ENCODE results near the gene KCNB1.

Gene KCNB1

DNA sequence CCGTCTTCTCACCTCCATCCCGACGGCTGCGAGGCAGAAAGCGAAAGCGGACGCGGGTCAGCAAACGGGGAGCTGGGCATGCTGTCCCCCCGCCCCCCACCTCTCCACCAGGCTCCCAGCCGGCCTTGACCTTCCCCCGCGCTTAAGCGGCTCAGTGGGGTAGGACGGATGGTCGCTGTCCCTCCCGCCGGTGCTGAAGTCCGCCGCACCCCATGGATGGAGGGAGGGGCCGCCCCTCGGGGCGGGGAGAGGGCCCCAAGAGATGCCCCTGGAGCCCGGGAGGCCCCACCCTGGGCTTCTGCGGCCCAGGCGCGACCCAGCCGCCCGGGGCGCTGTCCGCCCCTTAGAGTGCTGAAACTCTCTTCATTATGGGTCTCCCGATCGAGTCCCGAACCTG lies at the start of gene KCNB1:
KCNB1 (minus strand) TSS at position 48 of the 397 bp plus-strand sequence. CDS start 188 bp downstream, outside the sequence.
- peak; percentile 8 for DNase-seq (ENCODE audit: low read depth)

DNA sequence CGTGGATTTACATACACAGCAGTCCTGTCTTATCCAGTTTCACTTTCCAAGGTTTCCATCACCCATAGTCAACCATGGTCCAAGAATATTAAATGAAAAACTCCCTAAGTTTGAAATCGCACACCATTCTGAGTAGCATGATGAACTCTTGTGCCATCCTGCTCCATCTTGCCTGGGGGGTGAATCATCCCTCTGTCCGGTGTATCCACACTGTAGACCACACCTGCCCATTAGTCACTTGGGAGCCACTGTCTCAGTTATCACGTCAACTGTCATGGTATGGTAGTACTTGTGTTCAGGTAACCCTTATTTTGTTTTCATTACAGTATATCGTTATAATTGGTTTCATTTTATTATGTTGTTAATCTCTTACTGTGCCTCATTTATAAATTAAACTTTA lies 47.0 kb upstream of the KCNB1 start:
- DNase-seq (ENCODE audit: low read depth), result no peak

DNA sequence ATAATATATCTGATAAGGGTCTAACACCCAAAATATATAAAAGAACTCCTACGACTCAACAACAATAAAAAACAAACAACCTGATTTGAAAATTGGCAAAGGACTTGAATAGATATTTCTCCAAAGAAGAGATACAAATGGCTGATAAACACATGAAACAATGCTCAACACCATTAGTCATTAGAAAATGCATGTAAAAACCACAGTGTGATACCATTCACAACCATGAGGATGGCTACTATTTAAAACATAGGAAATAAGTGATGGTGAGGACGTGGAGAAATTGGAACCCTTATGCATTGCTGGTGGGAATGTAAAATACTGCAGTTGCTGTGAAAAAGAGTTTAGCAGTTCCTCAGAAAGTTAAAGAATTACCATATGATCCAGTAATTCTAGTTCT lies 44.1 kb upstream of the KCNB1 start:
- no peak for DNase-seq (ENCODE audit: low read depth)

DNA sequence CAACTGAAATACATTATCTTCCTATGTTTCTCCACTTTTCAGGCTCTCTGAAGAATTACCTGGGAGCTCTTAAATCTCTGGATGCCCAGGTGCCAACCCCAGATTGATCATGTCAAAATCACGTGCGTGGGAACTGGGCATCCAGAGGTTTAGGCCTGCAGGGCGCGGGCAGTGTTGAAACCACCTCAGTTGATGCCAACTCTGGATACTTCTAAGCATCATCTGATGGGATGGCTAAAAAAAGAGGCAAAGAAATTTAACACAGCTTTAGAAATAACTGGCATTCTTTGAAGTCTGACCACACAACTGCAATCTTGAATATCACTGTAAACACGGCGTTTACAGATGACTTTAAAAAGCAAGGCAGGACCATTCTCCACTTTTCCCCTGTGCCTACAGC lies 43.6 kb upstream of the KCNB1 start:
- DNase-seq (ENCODE audit: low read depth), result no peak

DNA sequence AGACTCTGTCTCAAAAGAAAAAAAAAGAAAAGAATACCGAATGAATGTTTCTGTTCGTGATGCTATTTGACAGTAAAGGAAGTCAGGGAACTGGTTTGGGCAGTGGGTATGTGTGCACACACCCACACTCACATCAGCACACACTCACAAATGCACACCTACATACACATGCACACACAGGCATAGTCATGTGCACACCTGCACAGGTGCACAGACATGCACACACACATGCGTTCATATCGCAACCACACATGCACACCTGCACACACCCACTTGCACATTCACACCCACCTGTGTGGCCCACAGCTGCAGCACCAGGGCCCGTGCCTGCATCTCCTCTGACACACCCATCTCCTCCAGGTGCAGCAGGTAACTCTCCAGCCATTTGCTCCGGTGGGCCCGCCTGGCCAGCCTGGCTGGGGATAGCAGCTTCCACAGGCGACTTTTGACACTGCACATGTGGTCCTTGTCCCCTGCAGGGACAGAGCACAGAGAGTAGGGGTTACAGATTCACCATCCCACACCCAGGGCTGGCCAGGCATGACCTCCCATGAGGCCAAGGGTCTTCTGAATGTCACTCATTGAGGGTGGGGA lies 41.4 kb upstream of the KCNB1 start:
- DNase-seq (ENCODE audit: low read depth), result no peak

DNA sequence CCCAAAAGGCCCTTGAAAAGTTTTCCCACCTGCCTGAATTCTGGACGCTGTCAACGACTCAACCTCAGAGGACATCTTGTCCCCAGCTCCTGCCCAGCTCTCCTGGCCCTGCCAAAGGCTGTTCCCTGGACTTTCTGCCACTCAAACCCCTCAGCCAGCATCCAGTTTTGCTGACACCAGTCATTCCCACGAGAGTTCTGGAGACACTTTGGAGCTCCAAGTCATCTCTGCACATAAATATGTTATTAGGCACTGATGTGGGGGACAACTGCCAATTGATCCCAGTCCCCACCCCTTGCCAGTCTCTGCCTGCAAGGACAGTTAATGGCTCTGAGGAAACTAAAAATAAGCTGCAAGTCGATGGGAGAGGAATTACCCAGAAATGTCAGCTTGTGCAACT lies 38.9 kb upstream of the KCNB1 start:
- no peak for DNase-seq (ENCODE audit: low read depth)

DNA sequence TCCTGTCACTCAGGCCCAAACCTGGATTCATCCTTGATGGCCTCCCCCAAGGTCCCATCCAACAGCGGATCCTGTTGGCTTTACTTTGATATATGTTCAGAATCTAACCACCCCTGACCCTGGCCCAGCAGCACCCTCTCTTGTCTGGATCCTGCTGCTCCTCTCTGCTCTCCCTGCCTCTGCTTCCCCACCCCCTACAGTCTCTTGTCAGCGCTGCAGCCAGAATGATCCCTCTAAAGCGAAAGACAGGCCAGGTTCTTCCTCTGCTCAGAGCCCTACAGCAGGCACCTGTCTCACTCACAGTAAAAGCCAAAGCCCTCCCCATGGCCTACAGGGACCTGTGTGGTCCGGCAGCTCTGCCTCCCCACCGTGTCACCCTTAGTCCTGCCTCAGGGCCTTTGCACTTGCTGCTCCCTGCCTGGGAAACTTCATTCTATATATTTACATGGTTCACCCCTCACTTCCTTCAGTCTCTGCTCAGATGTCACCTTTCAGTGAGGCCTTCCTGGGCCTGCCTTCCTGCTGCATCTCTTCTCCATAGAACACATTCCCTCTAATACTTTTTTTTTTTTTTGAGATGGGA lies 37.4 kb upstream of the KCNB1 start:
- no peak for DNase-seq (ENCODE audit: low read depth)

DNA sequence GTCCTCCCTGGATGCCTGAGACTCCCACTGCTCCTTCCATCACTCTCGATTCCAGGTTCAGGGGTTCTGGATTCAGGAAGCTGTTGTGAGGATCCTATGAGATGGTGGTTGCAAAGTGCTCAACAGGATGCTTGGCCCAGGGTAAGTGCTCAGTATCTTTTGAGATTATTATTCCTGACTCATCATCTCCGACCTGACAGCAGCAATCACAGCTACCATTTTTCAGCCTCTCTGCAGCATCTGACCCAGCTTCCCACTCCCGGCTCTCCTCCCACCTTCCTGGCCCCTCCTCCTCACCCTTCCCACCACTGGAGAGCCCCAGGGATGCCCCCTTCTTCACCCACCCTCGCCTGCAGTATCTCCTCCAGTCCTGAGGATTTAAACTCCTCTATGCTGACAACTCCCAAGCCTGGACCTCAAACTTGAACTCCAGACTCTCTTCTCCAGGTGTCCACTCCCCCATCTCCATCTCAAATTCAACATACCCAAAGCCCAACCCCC lies 36.8 kb upstream of the KCNB1 start:
- no peak for DNase-seq (ENCODE audit: low read depth)

DNA sequence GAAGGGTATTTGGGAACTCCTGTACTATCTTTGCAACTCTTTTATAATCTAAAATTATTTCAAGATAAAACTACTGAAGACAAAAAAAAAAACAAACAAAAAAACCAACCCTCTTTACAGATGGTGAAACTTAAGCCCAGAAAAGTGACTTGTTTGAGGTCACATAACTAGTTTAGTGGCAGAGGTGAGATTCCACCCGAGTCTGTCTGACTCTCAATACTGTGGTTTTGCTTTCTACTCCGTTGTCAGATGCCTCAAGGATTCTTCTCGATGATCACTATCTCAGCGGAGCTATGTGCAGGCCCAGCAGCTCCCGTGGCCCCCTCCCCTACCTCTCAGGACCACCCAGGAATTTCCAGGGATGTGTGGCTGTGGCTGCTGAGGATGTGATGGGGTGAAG lies 36.1 kb upstream of the KCNB1 start:
- no peak for DNase-seq (ENCODE audit: low read depth)

DNA sequence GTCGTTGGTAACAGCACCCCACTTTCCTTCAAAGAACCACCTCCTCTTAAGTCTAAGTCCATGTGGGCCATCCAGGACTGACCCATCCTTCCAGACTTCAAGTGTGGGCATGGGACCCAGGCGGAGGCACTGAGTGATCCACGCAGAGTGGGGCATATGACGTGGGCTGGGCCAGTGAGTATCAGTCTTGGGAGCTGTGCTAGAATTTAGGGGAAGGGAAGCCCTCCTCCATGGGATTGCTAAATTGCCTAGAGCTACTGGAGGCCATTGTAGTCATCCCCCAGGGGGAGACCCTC lies 35.3 kb upstream of the KCNB1 start:
- DNase-seq (ENCODE audit: low read depth), result no peak

DNA sequence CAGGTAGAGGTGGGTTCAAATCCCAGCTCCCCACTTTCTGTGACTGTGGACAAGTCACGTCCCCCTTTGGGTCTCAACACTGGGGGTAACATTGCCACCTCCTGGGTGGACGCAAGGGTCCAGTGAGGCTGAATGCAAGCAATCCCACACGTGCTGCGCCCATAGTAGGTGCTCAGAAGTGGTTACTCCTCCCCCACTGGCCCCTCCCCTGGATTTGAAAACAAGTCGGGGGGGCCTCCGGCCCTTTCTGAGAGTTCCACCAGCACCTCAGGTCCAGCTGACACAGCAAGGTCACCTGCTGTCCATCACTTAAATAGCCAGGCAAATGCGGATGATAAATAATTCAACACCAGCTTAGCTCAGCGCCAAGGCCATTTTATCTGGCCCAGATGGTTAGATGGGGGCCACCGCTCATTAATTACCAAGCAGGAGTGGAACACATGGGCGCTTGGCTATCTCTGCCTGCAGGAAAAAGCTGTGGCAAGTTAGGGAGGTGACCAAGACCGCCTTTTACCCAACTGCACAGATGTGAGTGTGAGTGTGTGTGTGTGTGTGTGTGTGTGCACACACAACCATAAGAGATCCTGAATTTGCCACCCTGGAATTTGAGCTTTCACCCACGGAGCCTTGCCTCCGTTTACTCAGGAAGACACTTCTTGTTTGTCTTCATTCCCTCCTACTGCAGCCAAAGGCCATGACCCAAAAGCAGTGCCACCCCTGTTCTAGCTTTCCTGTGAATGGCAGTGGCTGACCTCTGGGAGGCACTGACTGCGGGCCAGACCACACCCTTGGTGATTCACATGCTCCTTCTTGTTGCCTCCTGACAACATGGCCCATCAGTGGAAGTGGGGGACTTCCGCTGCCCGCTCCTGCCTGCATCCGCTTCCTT lies 34.7 kb upstream of the KCNB1 start:
- DNase-seq (ENCODE audit: low read depth), result no peak

DNA sequence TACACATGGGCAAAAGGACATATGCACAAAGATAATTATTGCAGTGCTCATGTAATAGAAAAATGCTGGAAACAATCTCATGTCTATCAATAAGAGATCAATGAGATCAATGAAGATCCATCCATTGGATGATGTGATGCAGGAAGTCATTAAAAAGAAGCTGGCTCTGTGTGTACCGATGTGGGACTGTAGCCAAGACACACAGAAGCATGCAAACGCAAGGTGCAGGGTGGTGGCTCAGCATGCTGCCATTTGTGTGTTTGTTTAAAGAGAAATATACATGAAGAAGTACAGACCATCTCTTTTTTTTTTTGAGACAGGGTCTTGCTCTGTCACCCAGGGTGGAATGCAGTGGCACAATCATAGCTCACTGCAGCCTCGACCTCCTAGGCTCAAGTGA lies 33.1 kb upstream of the KCNB1 start:
- no peak for DNase-seq (ENCODE audit: low read depth)

DNA sequence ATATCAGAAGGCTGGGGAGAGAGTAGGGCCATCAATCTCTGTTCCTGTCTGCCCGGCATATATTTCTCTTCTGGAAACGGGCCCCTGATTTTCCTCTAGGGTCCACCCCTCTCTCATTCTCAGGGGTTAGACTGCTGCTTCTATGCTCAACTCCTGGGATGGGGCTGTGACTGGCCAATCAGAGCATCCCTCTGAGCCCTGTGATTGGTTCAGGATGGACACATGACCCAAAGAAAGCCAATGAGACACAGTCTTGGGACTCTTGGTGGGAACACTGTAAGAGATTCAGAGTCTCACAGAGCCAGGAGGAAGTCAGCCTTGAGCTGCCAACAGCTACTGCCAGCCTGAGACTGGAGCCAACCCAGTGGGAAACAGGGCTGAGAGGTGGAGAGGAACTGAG lies 31.0 kb upstream of the KCNB1 start:
- no peak for DNase-seq (ENCODE audit: low read depth)

DNA sequence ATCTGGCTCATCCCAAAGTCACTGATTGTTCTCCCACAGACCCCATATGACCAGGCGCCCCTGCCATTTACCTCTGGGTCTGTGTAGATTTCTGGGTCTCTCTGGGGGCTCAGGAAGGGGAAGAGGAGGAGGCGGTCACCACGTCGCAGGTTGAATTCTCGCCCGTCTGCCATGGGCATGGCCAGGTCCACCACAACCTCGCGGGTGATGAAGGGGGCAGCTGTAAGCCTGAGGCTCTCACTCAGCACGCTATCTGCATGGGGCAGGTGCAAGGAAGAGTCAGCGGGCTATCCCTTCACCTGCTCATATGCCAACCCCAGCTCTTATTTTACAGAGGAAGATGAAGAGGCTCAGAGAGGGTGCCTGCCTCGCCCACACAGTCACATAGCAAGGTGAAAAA lies 30.5 kb upstream of the KCNB1 start:
- DNase-seq (ENCODE audit: low read depth), result no peak

DNA sequence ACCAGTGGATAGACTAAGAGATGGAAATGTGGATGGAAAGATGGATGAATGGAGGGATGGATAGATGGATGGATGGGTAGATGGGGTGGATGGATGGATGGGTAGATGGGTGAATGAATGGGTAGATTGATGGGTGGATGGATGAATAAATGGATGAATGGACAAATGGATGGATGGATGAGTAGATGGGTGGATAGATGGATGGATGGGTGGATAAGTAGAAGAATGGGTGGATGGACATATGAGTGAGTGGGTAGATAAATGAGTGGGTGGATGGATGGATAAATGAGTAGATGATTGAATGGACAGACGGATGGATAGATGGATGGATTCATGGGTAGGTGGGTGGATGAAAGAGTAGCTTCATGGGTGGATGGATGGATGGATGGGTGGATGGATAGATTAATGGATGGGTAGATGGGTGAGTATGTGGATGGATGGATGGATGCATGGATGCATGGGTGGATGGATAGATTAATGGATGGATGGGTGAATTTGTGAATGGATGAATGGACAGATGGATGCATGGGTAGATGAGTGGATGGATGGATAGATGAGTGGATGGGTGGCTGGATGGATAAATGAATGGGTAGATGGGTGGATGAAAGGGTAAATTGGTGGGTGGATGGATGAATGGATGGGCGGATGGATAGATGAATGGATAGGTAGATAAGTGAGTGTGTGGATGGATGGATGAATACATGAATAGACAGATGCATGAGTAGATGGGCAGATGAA lies 29.5 kb upstream of the KCNB1 start:
- DNase-seq (ENCODE audit: low read depth), result no peak

DNA sequence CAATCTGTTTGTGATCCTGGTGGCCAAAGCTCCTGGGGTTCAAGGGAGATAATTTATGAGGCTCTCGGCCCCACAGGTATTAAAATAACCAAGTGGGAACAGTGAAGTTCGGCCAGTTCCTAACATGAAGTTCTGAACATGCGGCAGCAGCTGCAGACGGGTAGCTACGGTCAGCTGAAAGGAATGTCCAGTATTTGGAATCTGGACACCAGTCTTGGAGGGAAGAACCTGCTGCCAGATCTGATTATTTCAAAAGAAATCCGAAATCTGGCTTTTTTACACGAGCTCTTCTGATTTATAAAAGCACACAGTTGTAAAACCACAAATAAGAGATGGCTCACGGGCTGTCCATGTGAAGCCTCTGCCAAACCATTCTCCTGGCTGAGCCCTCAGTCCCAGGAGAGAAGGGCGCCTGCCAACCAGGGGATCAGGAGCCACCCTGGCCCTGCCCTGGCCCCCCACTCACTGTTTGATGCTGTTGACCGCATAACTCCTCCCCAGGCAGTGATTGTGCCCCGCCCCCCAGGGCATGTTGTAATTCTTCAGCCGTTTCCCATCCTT lies 28.2 kb upstream of the KCNB1 start:
- no peak for DNase-seq (ENCODE audit: low read depth)

DNA sequence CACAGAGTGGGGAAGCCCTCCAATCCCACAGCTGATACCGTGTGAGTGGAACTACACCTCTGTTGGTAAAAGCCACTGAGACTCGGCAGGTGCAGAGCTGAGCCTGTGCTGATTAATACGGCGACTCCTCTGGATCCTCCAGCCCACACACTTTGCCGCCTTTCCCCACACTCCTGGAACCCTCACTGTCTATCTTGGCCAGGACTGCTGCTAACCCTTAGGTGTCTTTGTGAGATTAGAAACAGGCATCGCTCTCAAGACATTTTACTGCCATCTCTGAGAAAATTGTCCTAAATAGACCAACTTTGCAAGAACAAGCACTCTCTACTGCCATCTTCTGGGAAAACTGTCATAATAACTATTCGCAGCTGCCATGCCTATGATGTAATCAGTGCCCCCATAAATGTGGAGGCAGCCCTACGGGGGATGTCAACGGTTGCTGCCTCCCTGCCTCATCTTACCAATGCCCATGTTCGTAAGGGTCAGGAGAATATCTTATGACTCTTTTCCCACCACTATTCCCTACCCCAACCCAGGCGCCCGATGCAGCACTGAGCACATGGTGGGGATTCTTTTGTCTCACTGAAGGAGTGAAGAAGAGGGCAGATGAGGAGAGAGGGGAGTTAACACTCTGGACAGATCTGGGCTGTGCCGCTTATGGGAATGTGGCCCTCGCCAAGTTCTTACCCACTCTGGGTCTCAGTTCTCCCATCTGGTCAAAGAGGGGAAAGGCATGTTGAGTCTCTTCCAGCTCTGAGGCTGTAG lies 26.1 kb upstream of the KCNB1 start:
- DNase-seq (ENCODE audit: low read depth), result no peak

DNA sequence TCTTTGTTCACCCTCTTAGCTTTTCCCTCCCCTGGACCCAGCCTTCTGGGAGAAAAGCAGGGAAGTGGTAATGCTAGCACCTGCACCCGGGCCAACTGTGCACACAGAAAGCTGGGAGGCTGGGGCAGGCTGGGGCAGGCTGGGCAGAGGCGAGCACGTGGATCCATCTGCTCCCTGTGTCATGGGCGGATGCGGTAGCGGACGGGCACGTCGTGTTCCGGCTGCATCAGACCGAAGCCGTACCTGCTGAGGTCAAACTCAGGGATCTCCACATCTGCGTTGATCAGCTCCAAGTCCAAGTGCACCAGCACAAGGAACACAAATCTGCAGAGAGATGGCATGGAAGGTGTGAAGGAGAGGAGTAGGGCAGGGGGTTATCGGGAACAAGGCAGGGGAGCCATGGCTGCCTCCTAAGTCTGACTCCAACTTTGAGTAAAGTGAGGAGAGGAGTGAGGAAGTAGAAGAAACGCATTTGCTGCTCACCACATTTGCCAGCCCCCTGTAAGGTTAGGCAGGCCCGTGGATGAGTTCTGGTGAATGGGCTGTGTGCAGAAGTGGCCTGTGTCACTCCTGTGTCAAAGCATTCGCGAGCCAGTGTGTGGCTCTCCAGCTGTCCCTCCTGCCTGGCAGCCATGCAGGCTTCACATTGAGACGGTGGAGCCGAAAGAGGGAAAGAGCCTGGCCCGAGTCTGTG lies 25.4 kb upstream of the KCNB1 start:
- no peak for DNase-seq (ENCODE audit: low read depth)

DNA sequence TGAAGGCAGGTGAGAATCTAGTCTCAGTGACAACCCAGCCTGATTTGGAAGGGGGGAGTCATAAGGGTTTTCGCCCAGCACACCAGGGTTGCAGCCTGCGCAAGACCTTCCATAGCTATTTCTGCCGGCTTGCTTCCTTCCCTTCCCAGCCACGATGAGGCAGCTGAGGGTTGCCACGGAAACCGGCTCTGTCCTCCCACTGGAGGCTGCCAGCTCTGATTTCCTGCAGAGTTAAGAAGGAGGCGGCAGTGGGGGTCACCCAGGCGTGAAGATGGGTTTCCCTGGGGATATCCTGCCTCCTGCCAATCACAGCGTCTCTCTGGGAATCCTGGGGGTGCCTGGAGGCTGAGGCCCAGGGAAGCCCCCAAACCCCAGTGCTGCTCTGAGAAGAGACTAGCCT lies 23.1 kb upstream of the KCNB1 start:
- DNase-seq (ENCODE audit: low read depth), result no peak

DNA sequence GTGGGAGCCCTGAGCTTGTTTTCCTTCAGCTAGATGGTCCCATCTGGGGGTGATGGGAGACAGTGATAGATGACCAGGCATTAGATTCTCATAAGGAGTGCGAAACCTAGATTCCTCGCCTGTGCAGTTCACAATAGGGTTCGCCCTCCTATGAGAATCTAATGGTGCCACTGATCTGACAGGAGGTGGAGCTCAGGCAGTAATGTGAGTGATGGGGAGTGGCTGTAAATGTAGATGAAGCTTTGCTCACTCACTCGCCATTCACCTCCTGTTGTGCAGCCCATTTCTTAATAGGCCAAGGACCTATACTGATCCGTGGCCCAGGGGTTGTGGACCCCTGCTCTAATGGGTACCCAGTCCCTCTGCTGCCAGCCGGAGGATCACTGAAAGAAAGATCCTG lies 20.7 kb upstream of the KCNB1 start:
- no peak for DNase-seq (ENCODE audit: low read depth)

DNA sequence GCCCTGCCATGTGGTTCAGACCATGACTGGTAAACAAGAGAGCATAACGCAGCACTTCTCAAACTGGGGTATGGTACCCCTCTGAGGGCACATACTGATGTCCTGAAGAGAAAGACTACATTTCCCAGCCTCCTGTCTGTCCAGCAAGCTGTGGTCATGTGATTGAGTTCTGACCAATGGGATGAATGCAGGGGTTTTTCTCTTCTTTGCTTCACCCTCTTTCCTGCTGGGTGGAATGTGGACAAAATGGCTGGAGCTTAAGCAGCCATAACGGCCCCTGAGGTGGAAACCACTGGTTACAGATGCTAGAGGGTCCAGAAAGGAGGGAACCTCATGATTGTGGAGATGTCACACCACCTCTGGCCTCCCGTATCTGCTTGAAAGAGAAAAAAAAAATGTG lies 19.4 kb upstream of the KCNB1 start:
- DNase-seq (ENCODE audit: low read depth), result no peak

All from activated T-helper 1 cell treated with Interleukin-2 at 50 U/mL for 16 hours (primary cell).